HG03280 (cell line): ENCODE data around the gene ZNF593.

ENCODE experiments used
- ATAC-seq: cut with Tn5 transposase; IDR thresholded peaks from one replicate; pipeline ENCODE4 v1.9.1; 2021; ENCODE audit warnings: mild to moderate bottlenecking, moderate library complexity; ENCODE audit not compliant: unreplicated experiment

The ZNF593 gene

DNA sequence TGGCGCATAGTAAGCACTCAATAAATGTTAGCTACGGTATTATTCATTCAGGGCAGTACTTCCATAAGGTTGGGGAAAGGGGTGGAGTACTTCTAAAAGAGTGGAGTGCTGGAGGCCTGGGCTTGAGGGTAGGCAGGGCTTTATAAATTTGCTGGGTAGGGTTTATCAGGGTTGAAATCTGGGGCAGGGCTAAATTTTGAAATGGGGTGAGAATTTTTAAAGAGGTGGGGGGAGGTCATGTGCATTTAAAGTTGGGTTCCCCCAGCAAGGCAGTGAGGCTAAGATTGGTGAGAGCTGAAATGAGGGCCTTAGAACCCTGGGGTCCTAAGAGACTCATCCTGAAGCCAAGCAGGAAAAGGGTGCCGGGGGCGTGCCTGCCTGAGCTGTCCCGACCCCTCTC, 30.7 kb downstream of the ZNF593 start:
- no peak for ATAC-seq

DNA sequence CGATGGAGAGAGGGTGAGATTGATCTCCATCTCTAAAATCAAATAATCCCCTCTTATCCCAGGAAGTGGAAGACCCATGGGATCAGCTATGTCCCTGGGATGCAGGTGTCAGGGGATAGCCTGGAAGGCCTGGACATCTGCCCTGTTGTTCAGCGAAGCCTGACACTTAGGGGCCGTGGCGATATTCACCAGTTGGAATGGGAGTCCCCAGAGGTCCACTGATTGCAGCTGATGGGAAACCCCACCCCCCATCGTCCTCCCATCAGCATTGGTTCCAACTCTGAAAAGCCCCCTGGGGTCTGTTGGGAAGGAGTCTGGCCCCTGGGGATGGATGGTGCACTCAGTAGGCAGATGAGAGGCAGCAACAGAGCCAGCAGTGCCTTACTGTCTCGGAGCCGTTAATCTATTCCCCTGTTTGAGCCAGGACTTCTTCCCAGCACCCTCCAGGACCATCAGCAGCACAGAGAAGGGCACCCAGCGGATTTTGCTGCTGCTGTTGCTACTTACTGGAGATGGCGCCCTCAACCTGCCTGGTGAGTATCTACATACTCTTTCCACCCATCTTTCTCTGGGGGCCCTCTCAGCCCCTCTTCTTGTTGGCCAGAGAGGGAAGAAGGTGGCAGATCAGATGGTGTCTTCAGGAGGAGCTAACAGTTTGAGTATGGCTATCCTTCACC, 34.1 kb downstream of the ZNF593 start:
- ATAC-seq, result no peak

DNA sequence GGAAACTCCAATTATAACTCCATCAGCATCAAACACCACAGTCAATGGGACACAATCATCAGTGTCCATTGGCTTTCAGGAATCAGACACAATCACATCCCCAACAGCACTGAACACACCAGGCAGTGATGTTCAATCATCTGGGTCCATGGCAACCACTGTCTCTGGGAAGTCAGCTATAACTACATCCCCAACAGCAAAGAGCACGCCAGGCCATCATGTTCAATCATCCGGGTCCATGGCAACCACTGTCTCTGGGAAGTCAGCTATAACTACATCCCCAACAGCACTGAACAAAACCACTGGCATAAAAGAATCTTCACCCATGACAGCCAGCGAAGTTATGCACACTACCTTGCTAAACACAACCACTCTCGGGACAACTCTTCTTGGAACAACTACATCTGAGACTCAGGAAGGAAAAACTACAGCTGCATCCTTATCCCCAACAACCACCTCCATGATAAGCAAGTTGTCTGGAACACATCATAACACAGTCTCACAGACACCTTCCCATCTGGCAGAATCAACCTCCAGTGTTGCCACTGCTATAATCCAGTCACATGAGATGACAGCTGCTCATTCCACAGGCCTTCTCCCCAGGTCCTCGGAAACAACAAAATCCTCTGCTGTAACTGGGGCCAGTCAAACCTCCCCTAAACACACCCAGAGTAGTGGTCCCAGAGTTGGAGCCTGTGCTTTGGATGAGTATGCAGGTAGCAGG, 40.6 kb downstream of the ZNF593 start:
- no peak for ATAC-seq

DNA sequence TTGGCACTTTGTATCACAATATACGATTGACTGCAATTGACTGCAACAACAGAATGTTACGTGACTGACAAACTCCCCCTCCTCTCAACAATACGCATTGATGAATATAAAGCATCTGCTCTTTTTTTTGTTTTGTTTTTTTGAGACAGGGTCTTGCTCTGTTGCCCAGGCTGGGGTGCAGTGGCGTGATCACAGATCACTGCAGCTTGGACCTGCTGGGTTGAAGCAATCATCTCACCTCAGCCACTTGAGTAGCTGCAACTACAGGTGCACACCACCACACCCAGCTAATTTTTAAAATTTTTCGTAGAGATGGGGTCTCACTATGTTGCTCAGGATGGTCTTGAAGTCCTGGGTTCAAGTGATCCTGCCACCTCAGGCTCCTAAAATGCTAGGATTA, 43.0 kb downstream of the ZNF593 start:
- ATAC-seq, result no peak

DNA sequence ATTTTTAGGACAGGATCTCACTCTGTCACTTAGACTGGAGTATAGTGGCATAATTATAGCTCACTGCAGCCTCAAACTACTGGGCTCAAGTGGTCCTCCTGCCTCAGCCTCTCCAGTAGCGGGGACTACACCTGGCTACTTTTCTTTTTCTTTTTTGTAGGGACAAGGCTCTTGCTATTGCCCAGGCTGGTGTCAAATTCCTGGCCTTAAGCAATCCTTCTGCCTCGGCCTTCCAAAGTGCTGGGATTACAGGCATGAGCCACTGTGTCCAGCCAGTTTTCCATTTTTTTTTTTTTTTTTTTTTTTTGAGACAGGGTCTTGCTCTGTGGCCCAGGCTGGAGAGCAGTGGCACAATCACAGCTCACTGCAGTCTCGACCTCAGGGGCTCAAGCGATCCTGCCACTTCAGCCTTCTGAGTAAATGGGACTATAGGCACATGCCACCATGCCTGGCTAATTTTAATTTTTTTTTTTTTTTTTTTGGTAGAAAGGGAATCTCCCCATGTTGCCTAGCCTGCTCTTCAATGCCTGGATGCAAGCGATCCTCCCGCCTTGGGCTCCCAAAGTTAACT, 43.7 kb downstream of the ZNF593 start:
- ATAC-seq, result no peak

DNA sequence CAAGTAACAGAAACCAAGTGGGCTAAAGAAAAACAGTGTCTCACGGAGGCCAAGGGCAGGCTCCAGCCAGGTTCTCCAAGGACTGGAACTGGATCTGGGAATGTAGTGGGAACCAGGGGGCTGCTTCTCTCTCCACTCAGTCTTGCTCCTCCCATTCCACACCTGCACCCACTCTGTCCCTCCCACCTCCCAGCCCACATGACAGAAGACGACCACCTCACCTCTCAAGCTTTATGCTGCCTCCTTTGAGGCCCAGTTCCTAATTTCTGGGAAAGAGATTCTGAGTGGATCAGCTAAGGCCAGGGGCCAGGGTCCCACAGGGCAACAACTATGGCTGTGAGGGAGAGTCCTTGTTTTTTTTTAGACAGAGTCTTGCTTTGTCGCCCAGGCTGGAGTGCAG, 45.5 kb downstream of the ZNF593 start:
- ATAC-seq, result no peak

DNA sequence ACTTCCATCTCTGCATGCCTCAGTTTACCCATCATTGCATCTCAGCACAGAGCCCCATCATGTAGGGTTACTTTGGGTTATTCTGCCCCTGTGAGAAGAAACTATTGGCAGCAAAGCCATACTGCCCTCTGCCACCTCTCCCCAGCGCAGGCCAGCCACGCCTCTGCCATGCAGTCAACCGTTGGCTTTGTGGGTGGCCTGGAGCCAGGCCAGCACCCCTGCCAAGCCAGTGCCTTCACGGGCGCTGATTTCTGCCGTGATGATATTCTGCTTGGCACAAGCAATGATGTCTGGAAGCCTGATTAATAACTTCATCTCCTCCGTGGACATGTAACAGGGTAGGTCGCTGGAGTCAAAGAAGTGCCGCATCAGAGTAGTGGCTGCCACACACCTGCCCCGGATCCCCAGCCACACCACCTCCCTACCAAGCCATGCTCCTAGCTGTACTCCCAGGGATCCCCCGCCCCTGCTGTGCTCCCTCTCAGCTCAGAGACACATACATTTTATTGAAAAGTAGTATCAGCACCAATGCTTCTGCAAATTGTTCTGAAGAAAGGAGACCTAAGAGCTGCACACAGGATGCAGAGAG, 49.3 kb downstream of the ZNF593 start:
- no peak for ATAC-seq
